SK-N-SH treated with all-trans-retinoic acid at 6 μM for 48 hours (cell line): ENCODE data around the gene TCAF1.

Experiments
- ARNTL ChIP-seq: fragments of 450-650 bp; formaldehyde crosslinking; IDR thresholded peaks from 2 replicates; pipeline ENCODE4 v1.5.0; 2020; ENCODE audit warnings: low read depth, mild to moderate bottlenecking, moderate library complexity, borderline replicate concordance
- CREB5 ChIP-seq: fragments of 250-450 bp; sonication (Bioruptor Pico); IDR thresholded peaks from 2 replicates; pipeline ENCODE4 v1.5.1; 2020; ENCODE audit warnings: low read depth, mild to moderate bottlenecking, moderate library complexity
- CSRNP3 ChIP-seq: fragments of 250-450 bp; sonication (Bioruptor Pico); IDR thresholded peaks from 2 replicates; pipeline ENCODE4 v1.5.1; 2021; ENCODE audit warnings: mild to moderate bottlenecking, moderate library complexity
- GLIS3 ChIP-seq: fragments of 250-450 bp; sonication (Bioruptor Pico); IDR thresholded peaks from 2 replicates; pipeline ENCODE4 v1.5.0; 2020; ENCODE audit warnings: mild to moderate bottlenecking, moderate library complexity
- OSR1 ChIP-seq: fragments of 250-450 bp; sonication (Bioruptor Pico); IDR thresholded peaks from 2 replicates; pipeline ENCODE4 v1.8.0; 2022; ENCODE audit warnings: moderate library complexity, mild to moderate bottlenecking, inconsistent platforms
- PATZ1 ChIP-seq: fragments of 250-450 bp; sonication (Bioruptor Pico); IDR thresholded peaks from 2 replicates; pipeline ENCODE4 v1.8.0; 2020; ENCODE audit warnings: mild to moderate bottlenecking, moderate library complexity, borderline replicate concordance
- POU6F1 ChIP-seq: fragments of 250-450 bp; sonication (Bioruptor Pico); IDR thresholded peaks from 2 replicates; pipeline ENCODE4 v1.8.0; 2021; ENCODE audit warnings: low read depth, mild to moderate bottlenecking, moderate library complexity, borderline replicate concordance
- SNAI2 ChIP-seq: fragments of 250-450 bp; sonication (Bioruptor Pico); IDR thresholded peaks from 2 replicates; pipeline ENCODE4 v1.5.0; 2020; ENCODE audit warnings: mild to moderate bottlenecking, moderate library complexity
- TCF4 ChIP-seq: fragments of 250-450 bp; sonication (Bioruptor Pico); IDR thresholded peaks from 2 replicates; pipeline ENCODE4 v1.8.0; 2021; ENCODE audit warnings: mild to moderate bottlenecking, moderate library complexity, borderline replicate concordance
- ZC3H10 ChIP-seq: fragments of 250-450 bp; sonication (Bioruptor Pico); IDR thresholded peaks from 2 replicates; pipeline ENCODE4 v1.5.1; 2021; ENCODE audit warnings: mild to moderate bottlenecking, moderate library complexity
- ZFP3 ChIP-seq: fragments of 250-450 bp; sonication (Bioruptor Pico); IDR thresholded peaks from 2 replicates; pipeline ENCODE4 v1.5.0; 2020; ENCODE audit warnings: mild to moderate bottlenecking, moderate library complexity
- ZFP30 ChIP-seq: fragments of 450-650 bp; formaldehyde crosslinking; IDR thresholded peaks from 2 replicates; pipeline ENCODE4 v1.5.0; 2022; ENCODE audit warnings: mild to moderate bottlenecking, moderate library complexity
- ZNF70 ChIP-seq: fragments of 450-650 bp; formaldehyde crosslinking; IDR thresholded peaks from 2 replicates; pipeline ENCODE4 v1.5.0; 2020; ENCODE audit warnings: mild to moderate bottlenecking, moderate library complexity
- ZNF8 ChIP-seq: fragments of 450-650 bp; formaldehyde crosslinking; IDR thresholded peaks from 2 replicates; pipeline ENCODE4 v1.5.0; 2020; ENCODE audit warnings: mild to moderate bottlenecking, moderate library complexity

DNA sequence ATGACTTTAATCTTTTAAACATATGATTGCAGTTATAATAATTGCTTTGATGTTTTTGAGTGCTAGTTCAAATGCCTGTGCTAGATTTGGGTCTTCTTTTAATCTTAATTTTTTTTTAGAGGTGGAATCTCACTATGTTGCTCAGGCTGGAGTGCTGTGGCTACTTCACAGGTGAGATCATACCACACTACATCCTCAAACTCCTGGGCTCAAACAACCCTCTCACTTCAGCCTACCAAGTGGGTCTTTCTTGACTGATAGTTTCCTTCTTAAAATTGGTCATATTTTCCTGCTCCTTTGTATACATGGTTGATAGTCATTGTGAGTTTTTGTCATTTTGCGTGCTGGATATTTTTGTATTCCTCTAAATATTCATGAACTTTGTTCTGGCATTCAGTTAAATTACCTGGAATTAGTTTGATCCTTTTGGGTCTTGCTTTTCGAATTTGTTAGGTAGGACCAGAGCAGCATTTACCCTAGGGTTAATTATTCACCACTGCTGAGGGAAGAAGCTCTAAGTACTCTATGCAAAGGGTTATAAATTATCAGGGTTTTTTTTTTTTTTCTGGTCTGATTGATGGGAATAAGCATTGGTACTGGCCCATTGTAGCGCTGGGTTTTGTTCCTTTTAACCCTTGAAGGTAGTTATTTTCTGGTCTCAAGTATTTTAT lies 12.1 kb upstream of the TCAF1 start:
- TF ChIP-seq ZC3H10 (CRISPR knock-in tag) (no peak), TCF4 (CRISPR knock-in tag) (no peak), ZNF70 (CRISPR knock-in tag) (no peak), CREB5 (CRISPR knock-in tag) (no peak), SNAI2 (CRISPR knock-in tag) (no peak), OSR1 (CRISPR knock-in tag) (no peak), GLIS3 (CRISPR knock-in tag) (no peak), POU6F1 (CRISPR knock-in tag) (no peak), PATZ1 (CRISPR knock-in tag) (no peak), ZNF8 (CRISPR knock-in tag) (no peak), ARNTL (CRISPR knock-in tag) (no peak), CSRNP3 (no peak), ZFP3 (no peak), ZFP30 (CRISPR knock-in tag) (no peak)
